BLaER1 treated with 17β-estradiol and CSF1 and Interleukin-3, amounts not matched to agents 10 nM and 100 nM (cell line): ENCODE data around the gene LGMN.
"Not testable (repeated sequence)": the region's sequence is repeated elsewhere in the genome, so short reads cannot be mapped to it uniquely, and the experiment has no call there.

Experiments used
- H3K27ac ChIP-seq, 11 experiments: shearing (Covaris generic); formaldehyde crosslinking; 2 replicates each; pipeline ENCODE4 v1.8.1; 2022
- H3K27me3 ChIP-seq, 11 experiments: shearing (Covaris generic); formaldehyde crosslinking; 2 replicates each; pipeline ENCODE4 v1.8.1; 2022
- H3K36me3 ChIP-seq, 11 experiments: shearing (Covaris generic); formaldehyde crosslinking; 2 replicates each; pipeline ENCODE4 v1.8.1; 2022
- H3K4me1 ChIP-seq, 10 experiments: shearing (Covaris generic); formaldehyde crosslinking; 2 replicates each; pipeline ENCODE4 v1.8.1; 2022
- H3K4me2 ChIP-seq, 11 experiments: shearing (Covaris generic); formaldehyde crosslinking; 2 replicates each; pipeline ENCODE4 v1.8.1; 2022
- H3K4me3 ChIP-seq, 10 experiments: shearing (Covaris generic); formaldehyde crosslinking; 2 replicates each; pipeline ENCODE4 v1.8.1; 2022
- H3K9ac ChIP-seq, 11 experiments: shearing (Covaris generic); formaldehyde crosslinking; 2 replicates each; pipeline ENCODE4 v1.8.1; 2022
- H3K9me3 ChIP-seq, 11 experiments: shearing (Covaris generic); formaldehyde crosslinking; replicated peaks in 1 of 11; 2 replicates each; pipeline ENCODE4 v1.8.1; 2022
- H4K20me1 ChIP-seq, 11 experiments: shearing (Covaris generic); formaldehyde crosslinking; 2 replicates each; pipeline ENCODE4 v1.8.1; 2022
- Cebpa-rat ChIP-seq, 11 experiments: shearing (Covaris generic); IDR thresholded peaks; 2 replicates each; pipeline ENCODE4 v1.8.1; 2022

LGMN gene

GRCh38 chr14:92686900-92687427 lies 61.5 kb downstream of the LGMN start:
- H3K4me2 ChIP-seq: no peak overlapping the region; a peak in 1 of 22 replicates
- H3K4me3 ChIP-seq: no peak overlapping the region

GRCh38 chr14:92686411-92686899 lies 62.0 kb downstream of the LGMN start:
- no peak for TF ChIP-seq Cebpa-rat (IDR thresholded peaks at IDR 0.05)
- H3K4me1 ChIP-seq: peaks cover 0 to 10% (median under 1%) of the 10 kb centered on the region in 10 experiments; a peak in 9 of 20 replicates
- no peak overlapping the region for H3K9ac ChIP-seq
- peaks cover 0 to 95% (median 69%) of the 10 kb centered on the region in 11 experiments; a peak in 16 of 22 replicates for H3K36me3 ChIP-seq
- H3K27ac ChIP-seq: no peak overlapping the region
- H3K4me3 ChIP-seq: no peak overlapping the region
- H4K20me1 ChIP-seq: peaks cover 0 to 100% (median 63%) of the 10 kb centered on the region in 11 experiments; a peak in 16 of 22 replicates
- H3K4me2 ChIP-seq: no peak overlapping the region; a peak in 1 of 22 replicates
- peaks cover 0 to 6% (median 0%) of the 10 kb centered on the region in 11 experiments; a peak in 3 of 22 replicates for H3K9me3 ChIP-seq
- no peaks in the 10 kb centered on the region for H3K27me3 ChIP-seq

More at GRCh38 chr14:92686900-92687427, 61.5 kb downstream of the LGMN start:
- TF ChIP-seq Cebpa-rat (IDR thresholded peaks at IDR 0.05): no peak
- Histone ChIP-seq H3K27ac (no peak overlapping the region), H3K9ac (no peak overlapping the region), H3K9me3 (peaks cover 0 to 6% (median 0%) of the 10 kb centered on the region in 11 experiments; a peak in 3 of 22 replicates), H3K36me3 (peaks cover 0 to 90% (median 63%) of the 10 kb centered on the region in 11 experiments; a peak in 16 of 22 replicates), H4K20me1 (peaks cover 0 to 100% (median 57%) of the 10 kb centered on the region in 11 experiments; a peak in 16 of 22 replicates), H3K4me1 (peaks cover under 1 to 13% (median 4%) of the 10 kb centered on the region in 10 experiments; a peak in 19 of 20 replicates), H3K27me3 (no peaks in the 10 kb centered on the region)

DNA sequence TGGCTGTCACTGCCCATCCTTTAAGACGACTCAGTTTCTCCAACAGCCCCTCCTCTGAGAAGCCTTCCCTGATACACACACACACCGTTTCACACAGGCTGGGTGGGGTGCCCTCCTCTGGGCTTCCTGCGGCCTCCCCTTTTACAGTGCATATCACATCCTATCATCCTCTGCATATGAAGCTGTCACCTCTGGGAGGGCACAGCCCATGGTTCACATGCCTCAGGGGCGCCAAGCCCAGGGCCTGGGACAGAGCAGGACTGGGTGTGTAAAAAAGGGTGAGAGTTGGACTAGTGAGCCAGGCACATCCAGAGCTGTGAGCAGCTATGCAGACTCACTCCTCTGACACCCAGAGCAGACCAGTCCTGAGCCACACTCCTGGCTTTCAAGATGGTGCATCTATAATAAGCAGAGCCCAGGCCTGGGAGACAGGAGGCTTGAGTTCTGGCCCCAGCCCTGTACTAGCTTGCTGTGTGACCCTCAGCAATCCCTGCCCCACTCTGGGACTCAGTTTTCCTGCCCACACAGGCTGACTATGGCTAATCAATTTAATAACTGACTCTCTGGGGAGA lies 62.6 kb downstream of the LGMN start:
- Histone ChIP-seq H3K9ac (no peak overlapping the region), H3K4me2 (no peak overlapping the region), H4K20me1 (peaks cover 0 to 100% (median 68%) of the 10 kb centered on the region in 11 experiments; a peak in 16 of 22 replicates), H3K4me3 (no peak overlapping the region), H3K36me3 (peaks cover 0 to 98% (median 72%) of the 10 kb centered on the region in 11 experiments; a peak in 16 of 22 replicates), H3K27me3 (no peaks in the 10 kb centered on the region), H3K4me1 (peaks cover 0 to 11% (median 4%) of the 10 kb centered on the region in 10 experiments; a peak in 11 of 20 replicates), H3K9me3 (peaks cover 0 to 6% (median 0%) of the 10 kb centered on the region in 11 experiments; a peak in 3 of 22 replicates), H3K27ac (no peak overlapping the region)
- TF ChIP-seq Cebpa-rat (IDR thresholded peaks at IDR 0.05): no peak

GRCh38 chr14:92684801-92685560 lies 63.4 kb downstream of the LGMN start:
- Histone ChIP-seq H3K4me1 (peaks cover 0 to 15% (median 9%) of the 10 kb centered on the region in 10 experiments; a peak in 11 of 20 replicates), H3K9ac (no peak overlapping the region), H4K20me1 (peaks cover 0 to 100% (median 77%) of the 10 kb centered on the region in 11 experiments; a peak in 15 of 22 replicates), H3K36me3 (peaks cover 0 to 98% (median 76%) of the 10 kb centered on the region in 11 experiments; a peak in 16 of 22 replicates), H3K4me2 (no peak overlapping the region), H3K27ac (no peak overlapping the region), H3K27me3 (peaks cover 0 to 6% (median 1%) of the 10 kb centered on the region in 11 experiments; a peak in 10 of 22 replicates), H3K9me3 (peaks cover 0 to 11% (median 0%) of the 10 kb centered on the region in 11 experiments; a peak in 7 of 22 replicates), H3K4me3 (no peak overlapping the region)
- no peak for TF ChIP-seq Cebpa-rat (IDR thresholded peaks at IDR 0.05)

GRCh38 chr14:92683041-92683440 lies 65.4 kb downstream of the LGMN start:
- Histone ChIP-seq H3K4me2 (no peak overlapping the region), H3K9ac (no peak overlapping the region), H3K9me3 (peaks cover 0 to 16% (median 0%) of the 10 kb centered on the region in 11 experiments; a peak in 7 of 22 replicates), H4K20me1 (peaks cover 13 to 98% (median 82%) of the 10 kb centered on the region in 11 experiments; a peak in 21 of 22 replicates), H3K27ac (no peak overlapping the region), H3K4me1 (peaks cover 5 to 31% (median 19%) of the 10 kb centered on the region in 10 experiments; a peak in 17 of 20 replicates), H3K27me3 (peaks cover 0 to 21% (median 16%) of the 10 kb centered on the region in 11 experiments; a peak in 19 of 22 replicates), H3K4me3 (no peak overlapping the region), H3K36me3 (peaks cover 0 to 97% (median 79%) of the 10 kb centered on the region in 11 experiments; a peak in 16 of 22 replicates)
- no peak for TF ChIP-seq Cebpa-rat (IDR thresholded peaks at IDR 0.05)

DNA sequence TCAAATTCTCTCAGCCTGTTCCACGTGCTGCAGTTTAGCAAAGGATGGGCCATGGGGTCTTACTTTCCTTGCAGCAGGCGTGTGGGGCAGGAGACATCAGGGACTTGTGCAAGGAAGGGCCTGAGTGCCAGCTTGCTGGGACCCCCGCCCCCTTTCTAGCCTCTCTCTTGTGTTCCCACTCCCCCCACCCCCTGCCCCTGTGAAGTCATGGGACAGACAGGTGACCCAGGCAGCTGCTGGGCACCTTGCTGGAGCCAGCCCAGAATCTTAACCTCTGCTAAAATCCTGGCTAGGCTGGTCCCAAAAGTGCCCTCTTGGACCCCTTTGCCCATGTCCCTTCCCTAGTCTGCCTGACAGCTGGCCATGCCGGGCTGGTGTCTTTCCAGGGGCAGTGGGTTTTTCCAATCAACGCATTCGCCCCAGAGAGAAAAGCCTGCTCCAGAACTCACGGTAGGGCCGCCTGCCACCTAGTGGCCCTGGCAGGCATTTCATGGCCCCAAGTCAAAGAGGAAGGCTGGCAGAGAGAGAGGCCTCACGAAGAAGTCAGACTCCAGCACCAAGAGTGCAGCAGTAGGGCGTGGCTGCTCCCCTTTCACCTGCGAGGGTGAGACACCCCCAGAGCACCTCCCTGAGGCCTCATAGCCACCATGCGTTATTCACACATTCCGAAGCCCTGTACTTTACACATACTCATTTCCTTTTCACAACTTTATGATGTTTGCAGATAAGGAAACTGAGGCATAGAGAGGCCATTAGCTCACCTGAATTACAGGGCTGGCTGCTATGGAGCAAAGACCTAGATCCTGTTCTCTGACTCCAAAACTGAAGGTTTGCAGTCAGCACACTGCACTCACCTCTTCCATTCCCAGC lies 67.4 kb downstream of the LGMN start:
- Histone ChIP-seq H4K20me1 (peaks cover 22 to 96% (median 82%) of the 10 kb centered on the region in 11 experiments; a peak in 21 of 22 replicates), H3K9ac (0 out of 22 replicates have a peak overlapping the region, but pooled peaks of 1 of the 11 experiments have one; percentile 45), H3K9me3 (peaks cover 0 to 16% (median 0%) of the 10 kb centered on the region in 11 experiments; a peak in 7 of 22 replicates), H3K27me3 (peaks cover 0 to 24% (median 17%) of the 10 kb centered on the region in 11 experiments; a peak in 19 of 22 replicates), H3K36me3 (peaks cover 0 to 92% (median 67%) of the 10 kb centered on the region in 11 experiments; a peak in 16 of 22 replicates), H3K4me2 (peak overlapping the region in 5 of 11 experiments; percentile 4 to 71 (median 36); a peak in 7 of 22 replicates), H3K4me1 (peaks cover 21 to 51% (median 37%) of the 10 kb centered on the region in 10 experiments), H3K27ac (no peak overlapping the region), H3K4me3 (no peak overlapping the region)
- no peak for TF ChIP-seq Cebpa-rat (IDR thresholded peaks at IDR 0.05)

- H3K9ac ChIP-seq, H3K4me3 ChIP-seq, H3K27ac ChIP-seq: not testable (repeated sequence)
- Histone ChIP-seq H3K9me3 (peaks cover 0 to 16% (median 0%) of the 10 kb centered on the region in 11 experiments; a peak in 7 of 22 replicates), H3K4me2 (peak overlapping the region in 3 of 11 experiments; percentile 12 to 71 (median 42); a peak in 4 of 22 replicates), H3K4me1 (peaks cover 28 to 58% (median 44%) of the 10 kb centered on the region in 10 experiments), H3K27me3 (peaks cover 0 to 31% (median 22%) of the 10 kb centered on the region in 11 experiments; a peak in 19 of 22 replicates), H3K36me3 (peaks cover 0 to 92% (median 62%) of the 10 kb centered on the region in 11 experiments; a peak in 16 of 22 replicates), H4K20me1 (peaks cover 29 to 98% (median 85%) of the 10 kb centered on the region in 11 experiments; a peak in 21 of 22 replicates)
These were observed 68.1 kb downstream of the LGMN start for GRCh38 chr14:92680330-92680729.
